HL-60 (cell line): ENCODE results near the gene MELTF.

ENCODE experiments used
- DNase-seq, 2 experiments: peaks; one replicate each; pipeline ENCODE4 v3.0.0-alpha.2; 2010 to 2020; ENCODE audit warnings: low read depth in 1 of 2, low spot score in 1 of 2
- H3K27ac ChIP-seq: fragments of 250-450 bp; sonication (Bioruptor Pico); replicated peaks from 2 replicates; pipeline ENCODE4 v1.5.1; 2020; ENCODE audit warnings: mild to moderate bottlenecking, moderate library complexity
- H3K27me3 ChIP-seq: fragments of 250-450 bp; sonication (Bioruptor Pico); 2 replicates; pipeline ENCODE4 v1.5.1; 2021; ENCODE audit warnings: mild to moderate bottlenecking, moderate library complexity; ENCODE audit not compliant: insufficient read depth, poor library complexity, severe bottlenecking
- H3K4me3 ChIP-seq: replicated peaks from 2 replicates; pipeline ENCODE4 v1.5.1; 2011; ENCODE audit warnings: mild to moderate bottlenecking, control low read depth, low read length; ENCODE audit not compliant: insufficient read depth
- GABPA ChIP-seq: IDR thresholded peaks from 2 replicates; pipeline ENCODE4 v1.6.1; 2012; ENCODE audit warnings: low read depth
- POLR2AphosphoS5 ChIP-seq: IDR thresholded peaks from 2 replicates; pipeline ENCODE4 v1.6.1; 2012; ENCODE audit warnings: low read depth
- SPI1 ChIP-seq: IDR thresholded peaks from 2 replicates; pipeline ENCODE4 v1.6.1; 2012; ENCODE audit warnings: low read depth, mild to moderate bottlenecking, borderline replicate concordance
- TF ChIP-seq, protein P1 (sequence below): IDR thresholded peaks from 2 replicates; pipeline ENCODE4 v1.6.1; 2012; ENCODE audit warnings: low read depth; ENCODE audit not compliant: insufficient replicate concordance
- TF ChIP-seq, protein P2 (sequence below): IDR thresholded peaks from one replicate; pipeline ENCODE4 v1.5.1; 2011; ENCODE audit warnings: low read length, control low read depth, inconsistent platforms; ENCODE audit not compliant: insufficient read depth

Gene MELTF

DNA sequence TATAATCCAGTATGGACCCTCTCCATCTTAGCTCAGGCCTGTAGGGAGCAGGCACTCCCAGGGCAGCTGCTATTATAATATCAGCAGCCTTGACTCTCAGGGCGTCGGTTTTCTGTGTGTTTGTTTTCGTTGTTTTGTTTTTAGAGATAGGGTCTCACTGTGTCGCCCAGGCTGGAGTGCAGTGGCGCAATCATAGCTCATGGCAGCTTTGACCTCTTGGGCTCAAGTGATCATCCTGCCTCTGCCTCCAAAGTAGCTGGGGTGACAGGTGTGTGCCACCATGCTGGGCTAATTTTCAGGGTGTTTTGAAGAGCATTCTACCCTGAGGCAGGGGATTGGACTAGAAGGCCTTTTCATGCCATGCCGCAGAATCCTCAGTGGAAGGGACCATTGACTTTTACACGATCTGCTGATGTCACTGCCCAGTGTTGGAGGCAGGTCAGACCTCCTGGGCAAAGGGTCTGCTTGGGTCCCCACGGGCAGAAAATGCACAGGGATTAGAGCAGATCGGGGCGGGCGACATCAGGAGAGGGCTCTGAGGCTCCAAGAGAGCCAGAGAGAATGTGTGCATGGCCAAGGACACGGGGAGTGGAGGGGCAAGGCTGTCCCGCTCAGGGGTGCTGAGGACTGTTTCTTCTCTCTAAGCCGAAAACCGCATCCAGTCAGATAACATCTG, 7.8 kb downstream of the MELTF start:
- no peak for DNase-seq
- no peak overlapping the region for H3K27ac ChIP-seq
- TF ChIP-seq POLR2AphosphoS5 (no peak), GABPA (no peak), SPI1 (no peak)
- TF ChIP-seq, protein P1, sequence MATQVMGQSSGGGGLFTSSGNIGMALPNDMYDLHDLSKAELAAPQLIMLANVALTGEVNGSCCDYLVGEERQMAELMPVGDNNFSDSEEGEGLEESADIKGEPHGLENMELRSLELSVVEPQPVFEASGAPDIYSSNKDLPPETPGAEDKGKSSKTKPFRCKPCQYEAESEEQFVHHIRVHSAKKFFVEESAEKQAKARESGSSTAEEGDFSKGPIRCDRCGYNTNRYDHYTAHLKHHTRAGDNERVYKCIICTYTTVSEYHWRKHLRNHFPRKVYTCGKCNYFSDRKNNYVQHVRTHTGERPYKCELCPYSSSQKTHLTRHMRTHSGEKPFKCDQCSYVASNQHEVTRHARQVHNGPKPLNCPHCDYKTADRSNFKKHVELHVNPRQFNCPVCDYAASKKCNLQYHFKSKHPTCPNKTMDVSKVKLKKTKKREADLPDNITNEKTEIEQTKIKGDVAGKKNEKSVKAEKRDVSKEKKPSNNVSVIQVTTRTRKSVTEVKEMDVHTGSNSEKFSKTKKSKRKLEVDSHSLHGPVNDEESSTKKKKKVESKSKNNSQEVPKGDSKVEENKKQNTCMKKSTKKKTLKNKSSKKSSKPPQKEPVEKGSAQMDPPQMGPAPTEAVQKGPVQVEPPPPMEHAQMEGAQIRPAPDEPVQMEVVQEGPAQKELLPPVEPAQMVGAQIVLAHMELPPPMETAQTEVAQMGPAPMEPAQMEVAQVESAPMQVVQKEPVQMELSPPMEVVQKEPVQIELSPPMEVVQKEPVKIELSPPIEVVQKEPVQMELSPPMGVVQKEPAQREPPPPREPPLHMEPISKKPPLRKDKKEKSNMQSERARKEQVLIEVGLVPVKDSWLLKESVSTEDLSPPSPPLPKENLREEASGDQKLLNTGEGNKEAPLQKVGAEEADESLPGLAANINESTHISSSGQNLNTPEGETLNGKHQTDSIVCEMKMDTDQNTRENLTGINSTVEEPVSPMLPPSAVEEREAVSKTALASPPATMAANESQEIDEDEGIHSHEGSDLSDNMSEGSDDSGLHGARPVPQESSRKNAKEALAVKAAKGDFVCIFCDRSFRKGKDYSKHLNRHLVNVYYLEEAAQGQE = no peak
- TF ChIP-seq, protein P2, sequence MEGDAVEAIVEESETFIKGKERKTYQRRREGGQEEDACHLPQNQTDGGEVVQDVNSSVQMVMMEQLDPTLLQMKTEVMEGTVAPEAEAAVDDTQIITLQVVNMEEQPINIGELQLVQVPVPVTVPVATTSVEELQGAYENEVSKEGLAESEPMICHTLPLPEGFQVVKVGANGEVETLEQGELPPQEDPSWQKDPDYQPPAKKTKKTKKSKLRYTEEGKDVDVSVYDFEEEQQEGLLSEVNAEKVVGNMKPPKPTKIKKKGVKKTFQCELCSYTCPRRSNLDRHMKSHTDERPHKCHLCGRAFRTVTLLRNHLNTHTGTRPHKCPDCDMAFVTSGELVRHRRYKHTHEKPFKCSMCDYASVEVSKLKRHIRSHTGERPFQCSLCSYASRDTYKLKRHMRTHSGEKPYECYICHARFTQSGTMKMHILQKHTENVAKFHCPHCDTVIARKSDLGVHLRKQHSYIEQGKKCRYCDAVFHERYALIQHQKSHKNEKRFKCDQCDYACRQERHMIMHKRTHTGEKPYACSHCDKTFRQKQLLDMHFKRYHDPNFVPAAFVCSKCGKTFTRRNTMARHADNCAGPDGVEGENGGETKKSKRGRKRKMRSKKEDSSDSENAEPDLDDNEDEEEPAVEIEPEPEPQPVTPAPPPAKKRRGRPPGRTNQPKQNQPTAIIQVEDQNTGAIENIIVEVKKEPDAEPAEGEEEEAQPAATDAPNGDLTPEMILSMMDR = no peak
- peaks cover 5% of the 10 kb centered on the region for H3K27me3 ChIP-seq
- H3K4me3 ChIP-seq = no peak overlapping the region

DNA sequence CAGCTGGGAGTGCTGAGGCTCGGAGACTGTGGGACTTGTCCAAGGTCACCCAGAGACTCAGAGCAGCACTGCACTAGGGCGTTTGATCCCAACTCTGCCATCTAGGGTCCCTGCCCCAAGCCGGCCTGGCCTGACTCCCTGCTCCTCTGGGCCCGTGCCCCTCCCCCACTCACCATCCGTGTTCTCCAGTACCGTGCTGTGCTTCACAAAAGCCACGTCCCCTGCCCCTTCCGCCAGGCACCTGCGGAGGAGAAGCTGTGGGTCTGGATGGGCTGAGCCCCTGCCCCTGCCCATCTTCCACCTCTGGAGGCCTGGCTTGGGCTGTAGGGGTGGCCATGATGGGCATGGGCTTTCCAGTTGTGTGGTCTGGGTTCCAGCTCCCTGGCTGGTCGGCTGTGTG, 8.4 kb downstream of the MELTF start:
- Histone ChIP-seq H3K27me3 (peaks cover 5% of the 10 kb centered on the region), H3K4me3 (no peak overlapping the region), H3K27ac (no peak overlapping the region)
- DNase-seq = no peak
- TF ChIP-seq, protein P1 = no peak
- TF ChIP-seq SPI1 = no peak
- no peak for TF ChIP-seq POLR2AphosphoS5
- TF ChIP-seq GABPA = no peak

DNA sequence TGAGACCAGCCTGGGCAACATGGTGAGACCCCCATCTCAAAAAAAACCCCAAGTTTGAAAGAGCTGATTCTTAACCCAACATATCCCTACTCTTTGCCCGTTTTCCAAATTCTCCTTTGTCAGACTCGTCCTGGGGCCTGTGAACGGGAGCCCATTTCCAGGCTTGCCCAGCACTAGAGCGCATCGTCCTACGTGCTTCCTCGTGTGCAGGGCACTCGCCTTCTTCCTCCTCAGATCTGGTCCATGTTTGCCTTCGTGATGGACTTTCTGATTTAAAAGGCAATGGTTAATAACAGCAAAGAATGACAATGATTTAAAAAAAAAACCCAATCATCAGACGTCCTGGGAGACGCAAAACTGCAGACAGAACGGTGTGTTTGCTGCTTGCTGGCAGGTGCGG, 10.1 kb downstream of the MELTF start:
- Histone ChIP-seq H3K27ac (no peak overlapping the region), H3K4me3 (no peak overlapping the region), H3K27me3 (peaks cover 5% of the 10 kb centered on the region)
- no peak for DNase-seq
- TF ChIP-seq, protein P1 = no peak
- no peak for TF ChIP-seq POLR2AphosphoS5
- TF ChIP-seq GABPA = no peak
- no peak for TF ChIP-seq SPI1
- TF ChIP-seq, protein P2 = no peak
